ENCODE measurements around the gene COL11A2. TPM values are rescaled to one million over a fixed set of nuclear protein-coding genes. Genes with fewer than 3 reads are reported as not detected.

COL11A2 gene
- total RNA-seq, 1 experiment from 2014 or later, result 2.3 TPM

GRCh38 chr6:33185654-33186187 is 6.5 kb downstream of the COL11A2 start:
- Histone ChIP-seq H3K79me2 (ENCODE audit: insufficient read depth, low read length) (no peaks in the 10 kb centered on the region), H3K4me2 (ENCODE audit: insufficient read depth, insufficient read length, low read length) (no peak overlapping the region), H2AFZ (ENCODE audit: low read length) (no peak overlapping the region), H2BK120ac (ENCODE audit: low read depth, low read length, poor library complexity, severe bottlenecking) (no peak overlapping the region), H4K8ac (replicated peaks; ENCODE audit: insufficient read length, low read depth, low read length) (no peak overlapping the region), H3T11ph (ENCODE audit: low read length) (no peak overlapping the region), H3K56ac (ENCODE audit: insufficient read length, low read depth, low read length) (no peak overlapping the region), H3K9ac (ENCODE audit: extremely low read depth, insufficient read length, low read length) (no peak overlapping the region), H3K79me1 (ENCODE audit: insufficient read depth, low read depth, low read length, poor library complexity, severe bottlenecking) (no peaks in the 10 kb centered on the region), H4K20me1 (ENCODE audit: control insufficient read depth, insufficient read depth, insufficient read length) (no peaks in the 10 kb centered on the region), H3K14ac (ENCODE audit: insufficient read depth, low read length) (no peak overlapping the region), H3K27me3 (ENCODE audit: insufficient read depth, low read length) (no peaks in the 10 kb centered on the region; the same call in 1 of the 2 replicates), H3K4me1 (ENCODE audit: insufficient read depth, low read length) (no peaks in the 10 kb centered on the region; the same call in 1 of the 2 replicates), H2AK5ac (ENCODE audit: insufficient read length, low read length) (no peak overlapping the region), H2BK5ac (ENCODE audit: insufficient read length, low read length) (no peak overlapping the region), H3K4ac (ENCODE audit: low read depth, low read length) (no peak overlapping the region), H4K5ac (ENCODE audit: insufficient read length, low read depth, low read length) (no peak overlapping the region), H3K9me3 (ENCODE audit: control insufficient read depth, low read depth, low read length) (no peaks in the 10 kb centered on the region), H2BK15ac (ENCODE audit: low read depth, low read length) (no peak overlapping the region), H2BK20ac (ENCODE audit: low read depth, low read length, poor library complexity, severe bottlenecking) (no peak overlapping the region), H3K23me2 (ENCODE audit: insufficient read length, low read depth, low read length, poor library complexity, severe bottlenecking) (no peaks in the 10 kb centered on the region), H2BK12ac (ENCODE audit: insufficient read length, low read depth, low read length) (no peak overlapping the region), H3K23ac (ENCODE audit: insufficient read length, low read depth, low read length) (no peak overlapping the region), H3K27ac (ENCODE audit: insufficient read length, low read depth, low read length) (no peak overlapping the region), H3K18ac (ENCODE audit: insufficient read length, low read depth, low read length) (no peak overlapping the region), H4K91ac (ENCODE audit: insufficient read length, low read depth, low read length) (no peak overlapping the region)
- Mint-ChIP-seq H3K36me3 (ENCODE audit: insufficient read depth in 1 of 3, low read depth in 3 of 3) (no peaks in the 10 kb centered on the region; a peak in 1 of 7 replicates), H3K27ac (no peak overlapping the region), H3K9me3 (no peaks in the 10 kb centered on the region; a peak in 1 of 5 replicates), H3K4me1 (peaks cover 4 to 12% of the 10 kb centered on the region in 2 experiments), H3K4me3 (no peak overlapping the region), H3K27me3 (ENCODE audit: low read depth) (peaks cover 60% of the 10 kb centered on the region)
- TF ChIP-seq, protein P1, sequence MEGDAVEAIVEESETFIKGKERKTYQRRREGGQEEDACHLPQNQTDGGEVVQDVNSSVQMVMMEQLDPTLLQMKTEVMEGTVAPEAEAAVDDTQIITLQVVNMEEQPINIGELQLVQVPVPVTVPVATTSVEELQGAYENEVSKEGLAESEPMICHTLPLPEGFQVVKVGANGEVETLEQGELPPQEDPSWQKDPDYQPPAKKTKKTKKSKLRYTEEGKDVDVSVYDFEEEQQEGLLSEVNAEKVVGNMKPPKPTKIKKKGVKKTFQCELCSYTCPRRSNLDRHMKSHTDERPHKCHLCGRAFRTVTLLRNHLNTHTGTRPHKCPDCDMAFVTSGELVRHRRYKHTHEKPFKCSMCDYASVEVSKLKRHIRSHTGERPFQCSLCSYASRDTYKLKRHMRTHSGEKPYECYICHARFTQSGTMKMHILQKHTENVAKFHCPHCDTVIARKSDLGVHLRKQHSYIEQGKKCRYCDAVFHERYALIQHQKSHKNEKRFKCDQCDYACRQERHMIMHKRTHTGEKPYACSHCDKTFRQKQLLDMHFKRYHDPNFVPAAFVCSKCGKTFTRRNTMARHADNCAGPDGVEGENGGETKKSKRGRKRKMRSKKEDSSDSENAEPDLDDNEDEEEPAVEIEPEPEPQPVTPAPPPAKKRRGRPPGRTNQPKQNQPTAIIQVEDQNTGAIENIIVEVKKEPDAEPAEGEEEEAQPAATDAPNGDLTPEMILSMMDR (conservative IDR thresholded peaks at IDR 0.05), result no peak
- WGBS (ENCODE audit: extremely low coverage, insufficient read length, low lambda C conversion rate), result 100% methylated on average over 2 of the region's 4 CpGs
- no peak for DNase-seq
